Mucosa of stomach (tissue), 1 donor: ENCODE measurements around the gene FBXW9.
A peak's percentile ranks its signal among the peaks of the same experiment; 100 is the strongest.
"Not testable (repeated sequence)": the region's sequence is repeated elsewhere in the genome, so short reads cannot be mapped to it uniquely, and the experiment has no call there.

Experiments used
- H3K27me3 ChIP-seq: one replicate; pipeline ENCODE4 v1.7.0; 2013; ENCODE audit warnings: mild to moderate bottlenecking, low read length; ENCODE audit not compliant: control insufficient read depth, insufficient read depth
- H3K36me3 ChIP-seq: one replicate; pipeline ENCODE4 v1.7.0; 2013; ENCODE audit warnings: low read length; ENCODE audit not compliant: control insufficient read depth, insufficient read depth
- H3K4me1 ChIP-seq: one replicate; pipeline ENCODE4 v1.7.0; 2013; ENCODE audit warnings: mild to moderate bottlenecking, low read length; ENCODE audit not compliant: control insufficient read depth, insufficient read depth
- H3K4me3 ChIP-seq: one replicate; pipeline ENCODE4 v1.7.0; 2013; ENCODE audit warnings: low read length
- H3K9ac ChIP-seq: one replicate; pipeline ENCODE4 v1.7.0; 2013; ENCODE audit warnings: mild to moderate bottlenecking, low read length, moderate library complexity
- H3K9me3 ChIP-seq: one replicate; pipeline ENCODE4 v1.7.0; 2013; ENCODE audit warnings: mild to moderate bottlenecking, low read length, moderate library complexity; ENCODE audit not compliant: control insufficient read depth
- donor health status: Pancreatic carcinoma.

The FBXW9 gene

DNA sequence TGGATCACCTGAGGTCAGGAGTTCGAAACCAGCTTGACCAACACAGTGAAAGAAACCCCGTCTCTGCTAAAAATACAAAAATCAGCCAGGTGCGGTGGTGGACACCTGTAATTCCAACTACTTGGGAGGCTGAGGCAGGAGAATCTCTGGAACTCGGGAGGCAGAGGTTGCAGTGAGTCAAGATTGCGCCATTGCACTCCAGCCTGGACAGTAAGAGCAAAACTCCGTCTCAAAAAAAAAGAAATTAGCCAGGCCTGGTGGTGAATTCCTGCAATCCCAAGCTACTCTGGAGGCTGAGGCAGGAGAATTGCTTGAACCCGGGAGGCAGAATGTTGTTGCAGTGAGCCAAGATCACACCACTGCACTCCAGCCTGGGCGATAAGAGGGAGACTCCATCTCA, 12.2 kb upstream of the FBXW9 start:
- Histone ChIP-seq H3K36me3 (peaks cover 8% of the 10 kb centered on the region), H3K9ac (no peak overlapping the region), H3K27me3 (no peaks in the 10 kb centered on the region)

DNA sequence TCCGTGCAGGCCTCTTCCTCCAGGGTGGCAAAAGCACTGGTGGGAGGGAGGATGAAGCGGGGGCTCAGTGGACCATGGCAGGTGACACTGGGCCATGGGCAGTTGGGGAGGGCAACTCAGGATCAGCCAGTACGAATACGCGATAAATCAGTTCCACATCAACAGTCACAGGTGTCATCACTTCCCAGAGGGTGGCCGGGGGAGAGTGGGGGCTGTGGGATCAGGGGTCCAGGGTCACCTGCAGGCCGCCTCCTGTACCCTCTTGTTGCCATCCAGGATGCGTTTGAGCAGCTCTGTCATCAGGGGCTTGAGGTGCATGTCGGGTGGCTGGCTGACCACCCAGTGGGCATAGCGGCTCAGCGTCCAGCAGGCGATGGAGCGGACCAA, 9.9 kb upstream of the FBXW9 start:
- Histone ChIP-seq H3K9me3 (no peaks in the 10 kb centered on the region), H3K4me3 (no peak overlapping the region), H3K4me1 (no peaks in the 10 kb centered on the region), H3K36me3 (peaks cover 10% of the 10 kb centered on the region), H3K9ac (no peak overlapping the region), H3K27me3 (no peaks in the 10 kb centered on the region)

More for the DNA sequence above, 12.2 kb upstream of the FBXW9 start:
- Histone ChIP-seq H3K4me3 (no peak overlapping the region), H3K9me3 (no peaks in the 10 kb centered on the region), H3K4me1 (no peaks in the 10 kb centered on the region)

DNA sequence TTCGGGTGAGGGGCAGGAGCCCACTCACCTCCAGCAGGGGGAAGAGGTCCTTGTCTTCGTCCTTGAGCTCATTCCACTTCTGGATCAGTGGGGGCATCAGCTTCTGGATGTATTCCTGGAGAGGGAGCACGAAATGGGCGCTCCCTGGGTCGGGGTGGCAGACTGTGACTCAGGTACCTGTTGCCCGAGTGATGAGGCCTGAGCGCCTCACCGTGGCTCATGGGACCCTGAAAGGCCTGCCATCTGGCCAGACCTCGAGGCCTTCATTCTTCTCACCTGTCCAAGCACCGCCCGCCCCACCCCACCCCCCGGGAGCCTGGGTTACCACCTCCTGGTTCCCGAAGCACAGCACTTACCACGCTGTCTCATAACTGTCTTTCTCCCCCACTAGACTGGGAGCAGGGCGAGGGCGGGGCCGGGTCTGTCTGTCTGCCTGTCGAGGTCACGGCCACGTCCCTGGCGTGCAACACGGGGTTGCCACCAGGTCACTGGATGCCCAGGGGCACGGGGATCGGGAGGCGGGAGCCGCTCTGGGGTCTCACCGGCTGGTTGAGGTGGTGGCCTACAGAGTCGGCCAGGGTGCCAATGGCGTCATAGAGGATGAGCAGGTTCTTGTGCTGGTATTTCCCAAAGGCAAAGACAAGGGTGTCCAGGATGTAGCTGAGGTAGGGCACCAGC, 9.4 kb upstream of the FBXW9 start:
- Histone ChIP-seq H3K27me3 (no peaks in the 10 kb centered on the region), H3K9ac (no peak overlapping the region), H3K36me3 (peaks cover 6% of the 10 kb centered on the region), H3K4me1 (no peaks in the 10 kb centered on the region), H3K4me3 (no peak overlapping the region), H3K9me3 (no peaks in the 10 kb centered on the region)

DNA sequence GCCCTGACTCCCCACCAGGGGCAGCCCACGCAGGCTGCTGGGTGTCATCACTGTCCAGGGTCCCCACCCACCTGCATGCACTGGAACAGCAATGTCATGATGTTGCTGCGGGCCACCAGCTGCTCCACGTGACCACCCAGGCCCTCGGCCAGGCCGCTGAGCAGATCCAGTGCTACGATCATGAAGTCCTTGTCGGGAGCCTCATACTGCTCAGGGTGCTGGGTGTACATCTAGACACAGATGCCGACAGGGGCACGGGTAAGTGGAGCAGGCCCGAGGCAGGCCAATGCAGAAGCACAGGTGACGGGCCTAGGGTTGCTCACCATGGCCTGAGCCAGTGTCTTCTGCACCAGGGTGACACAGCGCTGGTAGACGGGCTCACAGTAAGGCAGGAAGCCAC, 8.7 kb upstream of the FBXW9 start:
- Histone ChIP-seq H3K4me3 (no peak overlapping the region), H3K27me3 (no peaks in the 10 kb centered on the region), H3K4me1 (no peaks in the 10 kb centered on the region), H3K36me3 (peaks cover 6% of the 10 kb centered on the region), H3K9me3 (no peaks in the 10 kb centered on the region), H3K9ac (no peak overlapping the region)

DNA sequence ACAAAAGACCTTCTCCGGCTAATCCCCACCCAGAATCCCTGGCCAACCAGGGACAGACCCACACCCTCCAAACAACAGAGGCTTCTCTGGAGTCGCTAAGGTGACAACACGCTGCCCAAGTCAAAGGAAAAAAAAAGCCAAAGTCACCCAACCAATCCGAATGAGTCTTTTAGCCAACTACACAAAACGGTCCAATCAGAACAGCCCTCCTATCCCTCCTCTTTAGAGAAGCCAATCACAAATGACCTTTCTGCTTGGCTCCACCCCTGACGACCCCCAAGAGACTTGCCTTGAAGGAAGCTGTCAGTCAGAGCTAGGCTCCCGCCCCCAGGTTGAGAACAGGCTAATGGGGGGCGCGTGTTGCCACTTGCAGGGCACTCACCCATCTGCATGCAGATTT, 6.6 kb upstream of the FBXW9 start:
- no peak overlapping the region for H3K4me3 ChIP-seq
- H3K27me3 ChIP-seq, result no peaks in the 10 kb centered on the region
- no peaks in the 10 kb centered on the region for H3K9me3 ChIP-seq
- H3K36me3 ChIP-seq, result peaks cover 6% of the 10 kb centered on the region
- no peaks in the 10 kb centered on the region for H3K4me1 ChIP-seq
- H3K9ac ChIP-seq, result no peak overlapping the region

DNA sequence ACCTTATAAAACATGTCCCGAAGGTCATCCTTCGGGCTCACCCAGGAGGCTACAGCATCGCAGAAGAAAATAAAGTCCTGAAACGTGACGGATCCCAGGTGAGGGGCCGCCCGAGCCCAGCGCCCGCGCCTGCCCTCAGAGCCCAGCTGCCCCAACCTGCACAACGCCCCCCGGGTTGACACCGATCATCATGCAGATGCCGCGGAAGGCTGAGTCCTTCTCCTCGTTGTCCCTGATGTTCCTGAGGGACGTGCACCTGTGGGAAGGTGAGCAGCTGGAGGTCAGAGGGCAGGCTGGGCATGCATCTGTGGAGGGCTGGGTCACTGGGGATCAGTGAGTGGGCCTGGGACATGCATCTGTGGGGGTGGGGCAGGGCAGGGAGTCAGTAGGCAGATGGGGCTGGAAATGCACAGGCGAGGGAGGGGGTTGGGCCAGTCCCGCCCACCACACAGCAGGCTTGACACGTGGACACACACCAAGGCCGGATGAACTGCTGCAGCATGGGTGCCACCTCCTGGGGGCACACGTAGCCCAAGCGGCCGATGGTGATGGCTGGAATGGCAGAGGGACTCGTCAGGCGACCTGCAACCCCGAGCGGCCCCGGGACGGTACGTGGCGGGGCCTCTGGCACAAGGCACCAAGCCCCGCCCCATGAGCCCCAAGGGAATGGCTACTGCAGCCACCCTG, 5.3 kb upstream of the FBXW9 start:
- Histone ChIP-seq H3K27me3 (no peaks in the 10 kb centered on the region), H3K9ac (no peak overlapping the region), H3K4me1 (peaks cover 6% of the 10 kb centered on the region), H3K36me3 (peaks cover 6% of the 10 kb centered on the region), H3K9me3 (no peaks in the 10 kb centered on the region), H3K4me3 (no peak overlapping the region)

DNA sequence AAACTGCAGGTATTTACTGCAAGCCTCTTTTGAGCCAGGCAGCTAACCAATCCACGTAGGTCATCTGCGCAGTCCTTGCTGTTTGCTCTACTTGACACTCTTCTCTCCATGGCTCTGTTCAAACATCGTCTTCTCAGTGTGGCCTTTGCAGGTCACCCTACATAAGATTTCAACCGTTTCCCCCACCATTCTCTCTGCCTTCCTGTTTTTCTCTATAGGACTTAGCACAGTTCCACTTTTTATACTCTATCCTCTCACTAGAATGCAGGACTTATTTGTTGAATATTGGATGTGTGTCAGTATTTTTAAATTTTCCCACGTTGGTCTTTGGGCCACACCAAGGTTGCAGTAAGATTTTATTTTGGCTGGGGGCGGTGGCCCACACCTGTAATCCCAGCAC, 1.7 kb upstream of the FBXW9 start:
- Histone ChIP-seq H3K9me3 (no peaks in the 10 kb centered on the region), H3K9ac (no peak overlapping the region), H3K4me3 (no peak overlapping the region), H3K4me1 (peaks cover 15% of the 10 kb centered on the region), H3K36me3 (no peaks in the 10 kb centered on the region), H3K27me3 (no peaks in the 10 kb centered on the region)

DNA sequence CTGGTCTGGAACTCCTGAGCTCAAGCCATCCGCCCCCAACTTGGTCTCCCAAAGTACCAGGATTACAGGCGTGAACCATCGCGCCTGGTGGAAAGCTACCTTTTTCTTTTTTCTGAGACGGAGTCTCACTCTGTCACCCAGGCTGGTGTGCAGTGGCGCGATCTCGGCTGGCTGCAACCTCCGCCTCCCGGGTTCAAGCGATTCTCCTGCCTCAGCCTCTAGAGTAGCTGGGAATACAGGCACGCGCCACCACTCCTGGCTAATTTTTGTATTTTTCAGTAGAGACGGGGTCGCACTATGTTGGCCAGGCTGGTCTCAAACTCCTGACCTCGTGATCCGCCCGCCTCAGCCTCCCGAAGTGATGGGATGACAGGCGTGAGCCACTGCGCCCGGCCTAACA, 994 bp upstream of the FBXW9 start:
- H3K27me3 ChIP-seq, H3K36me3 ChIP-seq, H3K9ac ChIP-seq, H3K4me3 ChIP-seq, H3K9me3 ChIP-seq: not testable (repeated sequence)
- peaks cover 15% of the 10 kb centered on the region for H3K4me1 ChIP-seq

DNA sequence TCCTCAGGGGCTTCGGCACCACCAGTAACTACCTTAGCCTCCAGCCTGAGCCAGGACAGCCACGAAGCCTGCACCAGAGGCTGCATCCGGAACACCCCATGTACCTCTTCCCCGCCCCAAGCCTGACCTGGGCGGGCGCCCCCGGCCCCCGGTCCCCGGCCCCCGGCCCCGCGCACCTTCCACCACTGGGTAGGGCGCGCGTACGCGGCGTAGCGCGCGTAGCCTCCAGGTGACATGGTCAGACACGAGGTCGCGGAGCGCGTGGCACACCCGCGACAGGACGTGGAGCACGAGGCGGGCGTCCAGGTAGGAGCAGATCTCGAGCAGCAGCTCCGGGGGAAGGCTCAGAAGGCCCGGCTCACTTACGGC, 450 bp downstream of the FBXW9 start:
- Histone ChIP-seq H3K9me3 (no peaks in the 10 kb centered on the region), H3K27me3 (no peaks in the 10 kb centered on the region), H3K4me3 (peak overlapping the region; percentile 63), H3K4me1 (peaks cover 15% of the 10 kb centered on the region), H3K9ac (peak overlapping the region; percentile 71), H3K36me3 (no peaks in the 10 kb centered on the region)

DNA sequence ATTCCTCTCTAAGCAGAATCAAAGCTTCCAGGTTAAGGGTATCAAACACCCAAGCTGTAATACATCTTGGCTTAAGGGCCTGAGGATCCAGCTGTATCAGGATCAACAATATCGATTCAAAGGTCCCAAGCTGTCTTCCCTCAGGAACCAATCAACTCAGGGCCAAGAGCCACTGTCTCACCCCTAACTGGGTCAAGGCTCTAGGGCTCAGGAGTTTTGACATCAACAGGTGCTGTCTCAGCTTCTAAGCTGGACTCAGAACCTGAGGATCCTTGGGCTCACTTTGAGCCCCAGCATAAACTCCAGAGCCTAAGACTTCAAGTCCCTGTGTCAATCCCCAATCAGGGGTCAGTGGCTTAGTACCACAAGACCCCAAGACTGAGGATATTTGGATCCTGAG, 917 bp downstream of the FBXW9 start:
- H3K4me1 ChIP-seq, result peaks cover 15% of the 10 kb centered on the region
- H3K27me3 ChIP-seq, result no peaks in the 10 kb centered on the region
- H3K36me3 ChIP-seq, result no peaks in the 10 kb centered on the region
- no peak overlapping the region for H3K4me3 ChIP-seq
- H3K9me3 ChIP-seq, result no peaks in the 10 kb centered on the region
- H3K9ac ChIP-seq, result peak overlapping the region; percentile 71

DNA sequence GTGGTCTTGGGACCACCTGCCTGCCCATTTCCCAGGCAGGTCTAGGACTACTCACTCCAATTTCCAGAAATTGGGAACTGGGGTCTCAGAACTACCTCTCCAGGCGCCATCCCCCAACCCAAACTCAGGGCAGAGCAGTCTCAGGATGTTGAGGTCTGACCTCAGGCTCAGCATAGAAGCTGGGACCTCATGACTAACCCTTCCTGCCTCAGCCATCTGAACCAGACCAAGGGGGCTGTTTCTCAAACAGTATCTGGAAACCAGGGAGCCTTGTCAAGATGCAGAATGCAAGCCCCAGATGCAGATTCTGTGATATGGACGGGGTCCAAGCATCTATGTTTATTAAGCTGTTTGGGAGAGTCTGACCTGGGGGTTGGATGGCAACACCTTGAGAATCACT, 1.3 kb downstream of the FBXW9 start:
- peaks cover 15% of the 10 kb centered on the region for H3K4me1 ChIP-seq
- no peaks in the 10 kb centered on the region for H3K9me3 ChIP-seq
- H3K9ac ChIP-seq, result peak overlapping the region; percentile 71
- H3K27me3 ChIP-seq, result no peaks in the 10 kb centered on the region
- no peaks in the 10 kb centered on the region for H3K36me3 ChIP-seq
- no peak overlapping the region for H3K4me3 ChIP-seq

DNA sequence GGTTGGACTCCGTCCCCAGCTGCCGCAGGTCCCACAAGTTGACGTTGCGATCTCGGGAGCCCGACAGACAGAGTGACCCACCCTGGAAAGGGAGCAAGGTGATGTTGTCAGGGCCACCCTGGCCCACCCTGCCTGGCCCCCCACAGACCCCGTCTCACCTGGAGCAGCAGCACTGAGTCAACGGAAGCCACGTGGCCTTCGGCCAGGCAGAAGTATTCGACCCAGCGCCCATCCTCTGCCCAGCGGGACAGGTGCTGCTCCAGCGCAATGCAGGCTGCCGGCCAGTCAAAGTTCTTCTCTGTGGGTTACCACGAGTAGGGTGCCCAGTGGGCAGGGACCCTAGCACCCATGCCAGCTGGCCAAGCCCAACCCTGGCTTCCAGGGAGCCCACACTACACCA, 1.8 kb downstream of the FBXW9 start:
- H3K27me3 ChIP-seq, result no peaks in the 10 kb centered on the region
- H3K9ac ChIP-seq, result no peak overlapping the region
- H3K9me3 ChIP-seq, result no peaks in the 10 kb centered on the region
- H3K36me3 ChIP-seq, result no peaks in the 10 kb centered on the region
- peaks cover 15% of the 10 kb centered on the region for H3K4me1 ChIP-seq
- no peak overlapping the region for H3K4me3 ChIP-seq
